Dendritic cell treated with granulocyte-macrophage colony-stimulating factor and Interleukin-4, amounts not matched to agents 40 ng/mL and 50 ng/mL, for 4 days (primary cell): ENCODE measurements around the gene UMPS.

Experiments used
- H3K27ac Mint-ChIP-seq: one replicate; pipeline ENCODE4 v1.8.0; 2022; ENCODE audit warnings: mild to moderate bottlenecking, mixed read lengths
- H3K27me3 Mint-ChIP-seq: one replicate; pipeline ENCODE4 v1.8.0; 2022; ENCODE audit warnings: mild to moderate bottlenecking, mixed read lengths
- H3K36me3 Mint-ChIP-seq: one replicate; pipeline ENCODE4 v1.8.0; 2022; ENCODE audit warnings: low read depth, mixed read lengths
- H3K4me1 Mint-ChIP-seq: one replicate; pipeline ENCODE4 v1.8.0; 2022; ENCODE audit warnings: low read depth, mixed read lengths
- H3K4me3 Mint-ChIP-seq: one replicate; pipeline ENCODE4 v1.8.0; 2022; ENCODE audit warnings: mild to moderate bottlenecking, moderate library complexity, mixed read lengths
- H3K9me3 Mint-ChIP-seq: one replicate; pipeline ENCODE4 v1.8.0; 2022; ENCODE audit warnings: mixed read lengths
- intact Hi-C: fragments of 100-400 bp; cut with micrococcal nuclease; formaldehyde crosslinking; loops from one replicate; pipeline ENCODE4 v1.15.0; 2022

UMPS gene

GRCh38 chr3:124730129-124730940 lies at the start of gene UMPS:
UMPS (plus strand) TSS chr3:124730452; CDS start chr3:124730472, 20 bp downstream.
- Mint-ChIP-seq H3K4me1 (peaks cover 21% of the 10 kb centered on the region), H3K36me3 (peaks cover 11% of the 10 kb centered on the region), H3K9me3 (no peaks in the 10 kb centered on the region), H3K27me3 (peaks cover 17% of the 10 kb centered on the region), H3K4me3 (peak within 1 kb of the TSS; percentile 99), H3K27ac (peak within 1 kb of the TSS; percentile 99)
- intact Hi-C loops, result no loop called here

- no peaks in the 10 kb centered on the region for H3K36me3 Mint-ChIP-seq
- no peak overlapping the region for H3K27ac Mint-ChIP-seq
- no peaks in the 10 kb centered on the region for H3K9me3 Mint-ChIP-seq
- intact Hi-C loops, result no loop called here
- H3K4me1 Mint-ChIP-seq, result no peaks in the 10 kb centered on the region
- H3K27me3 Mint-ChIP-seq, result peaks cover 9% of the 10 kb centered on the region
- H3K4me3 Mint-ChIP-seq, result no peak overlapping the region
Measured at GRCh38 chr3:124680521-124680920, 49.7 kb upstream of the UMPS start.

GRCh38 chr3:124682263-124682662 lies 48.0 kb upstream of the UMPS start:
- H3K4me3 Mint-ChIP-seq, result no peak overlapping the region
- no peaks in the 10 kb centered on the region for H3K36me3 Mint-ChIP-seq
- peaks cover 11% of the 10 kb centered on the region for H3K27me3 Mint-ChIP-seq
- H3K27ac Mint-ChIP-seq, result no peak overlapping the region
- H3K4me1 Mint-ChIP-seq, result no peaks in the 10 kb centered on the region
- H3K9me3 Mint-ChIP-seq, result no peaks in the 10 kb centered on the region
- intact Hi-C loops, result no loop called here

GRCh38 chr3:124684459-124684858 lies 45.8 kb upstream of the UMPS start:
- H3K4me3 Mint-ChIP-seq, result no peak overlapping the region
- peaks cover 15% of the 10 kb centered on the region for H3K27me3 Mint-ChIP-seq
- no peak overlapping the region for H3K27ac Mint-ChIP-seq
- no peaks in the 10 kb centered on the region for H3K4me1 Mint-ChIP-seq
- H3K9me3 Mint-ChIP-seq, result no peaks in the 10 kb centered on the region
- intact Hi-C loops, result no loop called here
- no peaks in the 10 kb centered on the region for H3K36me3 Mint-ChIP-seq

GRCh38 chr3:124685067-124685466 lies 45.2 kb upstream of the UMPS start:
- no peaks in the 10 kb centered on the region for H3K36me3 Mint-ChIP-seq
- intact Hi-C loops, result no loop called here
- no peaks in the 10 kb centered on the region for H3K4me1 Mint-ChIP-seq
- no peaks in the 10 kb centered on the region for H3K9me3 Mint-ChIP-seq
- H3K27me3 Mint-ChIP-seq, result peaks cover 13% of the 10 kb centered on the region
- H3K27ac Mint-ChIP-seq, result no peak overlapping the region
- no peak overlapping the region for H3K4me3 Mint-ChIP-seq

GRCh38 chr3:124685481-124685880 lies 44.8 kb upstream of the UMPS start:
- intact Hi-C loops, result no loop called here
- no peak overlapping the region for H3K4me3 Mint-ChIP-seq
- H3K4me1 Mint-ChIP-seq, result no peaks in the 10 kb centered on the region
- H3K9me3 Mint-ChIP-seq, result no peaks in the 10 kb centered on the region
- no peaks in the 10 kb centered on the region for H3K36me3 Mint-ChIP-seq
- peaks cover 13% of the 10 kb centered on the region for H3K27me3 Mint-ChIP-seq
- H3K27ac Mint-ChIP-seq, result no peak overlapping the region

- no peaks in the 10 kb centered on the region for H3K4me1 Mint-ChIP-seq
- H3K27me3 Mint-ChIP-seq, result peaks cover 13% of the 10 kb centered on the region
- H3K9me3 Mint-ChIP-seq, result no peaks in the 10 kb centered on the region
- no peaks in the 10 kb centered on the region for H3K36me3 Mint-ChIP-seq
- no peak overlapping the region for H3K27ac Mint-ChIP-seq
- H3K4me3 Mint-ChIP-seq, result no peak overlapping the region
- intact Hi-C loops, result no loop called here
Measured at GRCh38 chr3:124686028-124686670, 44.1 kb upstream of the UMPS start.

- peaks cover 13% of the 10 kb centered on the region for H3K27me3 Mint-ChIP-seq
- no peaks in the 10 kb centered on the region for H3K36me3 Mint-ChIP-seq
Measured at GRCh38 chr3:124688581-124689454, 41.4 kb upstream of the UMPS start.

GRCh38 chr3:124691599-124691998 lies 38.7 kb upstream of the UMPS start:
- no peak overlapping the region for H3K4me3 Mint-ChIP-seq
- H3K27ac Mint-ChIP-seq, result no peak overlapping the region
- H3K4me1 Mint-ChIP-seq, result no peaks in the 10 kb centered on the region
- no peaks in the 10 kb centered on the region for H3K9me3 Mint-ChIP-seq
- intact Hi-C loops, result no loop called here
- H3K27me3 Mint-ChIP-seq, result peaks cover 6% of the 10 kb centered on the region
- H3K36me3 Mint-ChIP-seq, result no peaks in the 10 kb centered on the region

More at GRCh38 chr3:124688581-124689454, 41.4 kb upstream of the UMPS start:
- Mint-ChIP-seq H3K9me3 (no peaks in the 10 kb centered on the region), H3K4me1 (no peaks in the 10 kb centered on the region), H3K27ac (no peak overlapping the region), H3K4me3 (no peak overlapping the region)
- intact Hi-C loops, result loop anchor here (1.0 kb wide), 1 partner anchor 124 kb away; no protein-coding TSS in a partner anchor

- intact Hi-C loops, result no loop called here
- H3K36me3 Mint-ChIP-seq, result no peaks in the 10 kb centered on the region
- no peak overlapping the region for H3K4me3 Mint-ChIP-seq
- H3K27me3 Mint-ChIP-seq, result peaks cover 3% of the 10 kb centered on the region
- no peaks in the 10 kb centered on the region for H3K9me3 Mint-ChIP-seq
- H3K4me1 Mint-ChIP-seq, result no peaks in the 10 kb centered on the region
- H3K27ac Mint-ChIP-seq, result no peak overlapping the region
Measured at GRCh38 chr3:124694486-124694885, 35.8 kb upstream of the UMPS start.

- Mint-ChIP-seq H3K27me3 (peaks cover 9% of the 10 kb centered on the region), H3K9me3 (no peaks in the 10 kb centered on the region), H3K4me1 (no peaks in the 10 kb centered on the region), H3K4me3 (no peak overlapping the region), H3K36me3 (no peaks in the 10 kb centered on the region), H3K27ac (no peak overlapping the region)
- intact Hi-C loops, result no loop called here
Measured at GRCh38 chr3:124695369-124695768, 34.9 kb upstream of the UMPS start.

GRCh38 chr3:124696006-124696405 lies 34.2 kb upstream of the UMPS start:
- Mint-ChIP-seq H3K27me3 (peaks cover 15% of the 10 kb centered on the region), H3K27ac (no peak overlapping the region), H3K4me1 (no peaks in the 10 kb centered on the region), H3K9me3 (no peaks in the 10 kb centered on the region), H3K36me3 (no peaks in the 10 kb centered on the region), H3K4me3 (no peak overlapping the region)
- intact Hi-C loops, result no loop called here

GRCh38 chr3:124697302-124697701 lies 33.0 kb upstream of the UMPS start:
- Mint-ChIP-seq H3K27ac (no peak overlapping the region), H3K4me1 (no peaks in the 10 kb centered on the region), H3K4me3 (no peak overlapping the region), H3K36me3 (no peaks in the 10 kb centered on the region), H3K27me3 (peaks cover 21% of the 10 kb centered on the region), H3K9me3 (no peaks in the 10 kb centered on the region)
- intact Hi-C loops, result no loop called here
